NCI-H460 (cell line): ENCODE data around the gene TTLL9. TPM values are rescaled to one million over a fixed set of nuclear protein-coding genes. Genes with fewer than 3 reads are reported as not detected.

Source experiments
- DNase-seq: peaks from one replicate; pipeline ENCODE4 v3.0.0-alpha.2; 2016; ENCODE audit warnings: low read depth; ENCODE audit errors: extremely low read depth
- total RNA-seq: library from RNA; depleted of rRNA; stranded (reverse); fragments of >200 nt; shearing (Covaris generic); gene quantifications from 2 replicates; pipeline ENCODE4 v1.2.3, GENCODE V29; 2014

TTLL9 gene
- total RNA-seq, 1 experiment from 2014 or later = not detected

- no peak for DNase-seq
Observed at GRCh38 chr20:31836853-31837608, 33.4 kb upstream of the TTLL9 start.

GRCh38 chr20:31837896-31838397, 32.5 kb upstream of the TTLL9 start:
- DNase-seq = no peak

- no peak for DNase-seq
Observed at GRCh38 chr20:31838646-31839292, 31.7 kb upstream of the TTLL9 start.

- no peak for DNase-seq
Observed at GRCh38 chr20:31839782-31840487, 30.5 kb upstream of the TTLL9 start.

GRCh38 chr20:31840906-31841816, 29.3 kb upstream of the TTLL9 start:
- no peak for DNase-seq

- DNase-seq = no peak
Observed at GRCh38 chr20:31841928-31842327, 28.5 kb upstream of the TTLL9 start.

- no peak for DNase-seq
Observed at GRCh38 chr20:31842471-31843157, 27.8 kb upstream of the TTLL9 start.

GRCh38 chr20:31843288-31843687, 27.1 kb upstream of the TTLL9 start:
- no peak for DNase-seq

- no peak for DNase-seq
Observed at GRCh38 chr20:31843881-31844280, 26.6 kb upstream of the TTLL9 start.

GRCh38 chr20:31844737-31845299, 25.6 kb upstream of the TTLL9 start:
- no peak for DNase-seq

- no peak for DNase-seq
Observed at GRCh38 chr20:31845300-31845863, 25.1 kb upstream of the TTLL9 start, which contains the start of gene FOXS1. Gene FOXS1, minus strand, starts transcription at chr20:31845604. Its CDS starts 62 bp downstream, at chr20:31845542.

GRCh38 chr20:31846793-31847138, 23.7 kb upstream of the TTLL9 start:
- no peak for DNase-seq

- DNase-seq = no peak
Observed at GRCh38 chr20:31848088-31848999, 22.1 kb upstream of the TTLL9 start.

GRCh38 chr20:31849306-31849930, 21.0 kb upstream of the TTLL9 start:
- no peak for DNase-seq

- no peak for DNase-seq
Observed at GRCh38 chr20:31851240-31851955, 19.0 kb upstream of the TTLL9 start.

GRCh38 chr20:31853481-31853880, 17.0 kb upstream of the TTLL9 start:
- no peak for DNase-seq

- no peak for DNase-seq
Observed at GRCh38 chr20:31856516-31856915, 13.9 kb upstream of the TTLL9 start.
